GM23338 (cell line): ENCODE results near the gene PLOD2. TPM values are rescaled to one million over a fixed set of nuclear protein-coding genes. Genes with fewer than 3 reads are reported as not detected.

Source experiments
- ATAC-seq: fragments of 200-7000 bp; cut with Tn5 transposase; 3 replicates; pipeline ENCODE4 v1.9.1; 2020
- DNase-seq: peaks from one replicate; pipeline ENCODE4 v3.0.0-alpha.2; 2015; ENCODE audit warnings: low spot score
- H2AFZ ChIP-seq: fragments of 200-600 bp; sonication (generic); 2 replicates; pipeline ENCODE4 v1.8.0; 2016; ENCODE audit warnings: antibody characterized with exemption, mild to moderate bottlenecking, moderate library complexity
- H3F3A ChIP-seq: fragments of 200-600 bp; sonication (generic); replicated peaks from 2 replicates; pipeline ENCODE4 v1.8.0; 2017; ENCODE audit warnings: antibody characterized with exemption, mixed run types, low read depth
- H3K27ac ChIP-seq: fragments of 200-600 bp; sonication (generic); 2 replicates; pipeline ENCODE4 v1.6.1; 2016; ENCODE audit warnings: low read depth
- H3K27me3 ChIP-seq: fragments of 200-600 bp; sonication (generic); 2 replicates; pipeline ENCODE4 v1.8.0; 2016; ENCODE audit warnings: mild to moderate bottlenecking, mixed run types, moderate library complexity; ENCODE audit not compliant: insufficient read depth
- H3K36me3 ChIP-seq: fragments of 200-600 bp; sonication (generic); 2 replicates; pipeline ENCODE4 v1.8.0; 2016; ENCODE audit warnings: mild to moderate bottlenecking; ENCODE audit not compliant: insufficient read depth
- H3K4me1 ChIP-seq: fragments of 200-600 bp; sonication (generic); 2 replicates; pipeline ENCODE4 v1.8.0; 2016; ENCODE audit warnings: mild to moderate bottlenecking, moderate library complexity; ENCODE audit not compliant: insufficient read depth
- H3K4me2 ChIP-seq: fragments of 200-600 bp; sonication (generic); 2 replicates; pipeline ENCODE4 v1.7.1; 2017; ENCODE audit warnings: mixed run types
- H3K4me3 ChIP-seq: fragments of 200-600 bp; sonication (generic); 2 replicates; pipeline ENCODE4 v1.6.1; 2016; ENCODE audit warnings: mixed run types
- H3K79me2 ChIP-seq: fragments of 200-600 bp; sonication (generic); replicated peaks from 2 replicates; pipeline ENCODE4 v1.8.0; 2017; ENCODE audit warnings: mild to moderate bottlenecking; ENCODE audit not compliant: insufficient read depth
- H3K9me2 ChIP-seq: fragments of 200-600 bp; sonication (generic); 2 replicates; pipeline ENCODE4 v1.8.0; 2017; ENCODE audit not compliant: insufficient read depth
- H4K20me1 ChIP-seq: fragments of 200-600 bp; sonication (generic); replicated peaks from 2 replicates; pipeline ENCODE4 v1.8.0; 2017; ENCODE audit warnings: mild to moderate bottlenecking; ENCODE audit not compliant: insufficient read depth
- H3K27ac Mint-ChIP-seq: 2 replicates; pipeline ENCODE4 v1.8.0; 2020; ENCODE audit warnings: inconsistent platforms, mild to moderate bottlenecking, moderate library complexity, mixed read lengths
- H3K27me3 Mint-ChIP-seq: 3 replicates; pipeline ENCODE4 v1.8.0; 2022; ENCODE audit warnings: low read depth, mild to moderate bottlenecking, moderate library complexity, mixed read lengths, inconsistent platforms; ENCODE audit not compliant: insufficient read depth, poor library complexity
- H3K36me3 Mint-ChIP-seq: 3 replicates; pipeline ENCODE4 v1.8.0; 2021; ENCODE audit warnings: low read depth, mild to moderate bottlenecking, inconsistent platforms, moderate library complexity, mixed read lengths
- H3K4me1 Mint-ChIP-seq: 3 replicates; pipeline ENCODE4 v1.8.0; 2020; ENCODE audit warnings: mild to moderate bottlenecking, inconsistent platforms, mixed read lengths
- H3K4me3 Mint-ChIP-seq: 3 replicates; pipeline ENCODE4 v1.8.0; 2021; ENCODE audit warnings: moderate library complexity, mild to moderate bottlenecking, inconsistent platforms, mixed read lengths
- H3K9me3 Mint-ChIP-seq: 3 replicates; pipeline ENCODE4 v1.8.0; 2020; ENCODE audit warnings: moderate library complexity, mild to moderate bottlenecking, inconsistent platforms, mixed read lengths
- CREB1 ChIP-seq: fragments of 250-450 bp; sonication (Bioruptor Pico); IDR thresholded peaks from 2 replicates; pipeline ENCODE4 v1.5.0; 2020; ENCODE audit warnings: low read depth, mild to moderate bottlenecking, moderate library complexity
- EZH2 ChIP-seq: fragments of 200-600 bp; sonication (generic); IDR thresholded peaks from one replicate; pipeline ENCODE4 v1.8.0; 2017; ENCODE audit warnings: antibody characterized with exemption, mild to moderate bottlenecking, low read depth; ENCODE audit not compliant: unreplicated experiment
- EZH2phosphoT487 ChIP-seq: fragments of 200-600 bp; sonication (generic); IDR thresholded peaks from one replicate; pipeline ENCODE4 v1.8.1; 2018; ENCODE audit warnings: antibody characterized with exemption; ENCODE audit not compliant: unreplicated experiment
- JUNB ChIP-seq: IDR thresholded peaks from one replicate; pipeline ENCODE4 v1.6.1; 2016; ENCODE audit warnings: antibody characterized with exemption; ENCODE audit not compliant: unreplicated experiment
- NANOG ChIP-seq: IDR thresholded peaks from 2 replicates; pipeline ENCODE4 v1.6.1; 2016; ENCODE audit warnings: antibody characterized with exemption, borderline replicate concordance
- POLR2AphosphoS5 ChIP-seq: IDR thresholded peaks from 2 replicates; pipeline ENCODE4 v1.6.1; 2016; ENCODE audit warnings: antibody characterized with exemption, low read depth
- STAT1 ChIP-seq: IDR thresholded peaks from one replicate; pipeline ENCODE4 v1.6.1; 2016; ENCODE audit warnings: antibody characterized with exemption; ENCODE audit not compliant: unreplicated experiment
- ZNF114 ChIP-seq: fragments of 250-450 bp; sonication (Bioruptor Pico); IDR thresholded peaks from 2 replicates; pipeline ENCODE4 v1.5.0; 2020; ENCODE audit warnings: mild to moderate bottlenecking, moderate library complexity
- ZNF331 ChIP-seq: fragments of 250-450 bp; sonication (Bioruptor Pico); IDR thresholded peaks from 2 replicates; pipeline ENCODE4 v1.5.0; 2020; ENCODE audit warnings: low read depth, mild to moderate bottlenecking, moderate library complexity
- polyA plus RNA-seq: library from polyadenylated mRNA; unstranded; fragments of >200 nt; fragmentation: Nextera tagmentation; extraction: Ambion mirVana; gene quantifications from 2 replicates; pipeline ENCODE4 v1.2.1, GENCODE V29; 2016
- total RNA-seq: library from RNA; depleted of rRNA; stranded (reverse); fragments of >200 nt; shearing (Covaris generic); gene quantifications from 2 replicates; pipeline ENCODE4 v1.2.3, GENCODE V29; 2014
- TF ChIP-seq, protein P1 (sequence below): fragments of 250-450 bp; sonication (Bioruptor Pico); IDR thresholded peaks from 2 replicates; pipeline ENCODE4 v1.5.0; 2020; ENCODE audit warnings: mild to moderate bottlenecking, moderate library complexity
- TF ChIP-seq, protein P2 (sequence below), 2 experiments: fragments of 200-600 bp in 1 of 2; sonication (generic) in 1 of 2; conservative IDR thresholded peaks; 2 replicates each; pipeline versions ENCODE4 v1.5.1 to v1.6.1; 2016 to 2017; ENCODE audit warnings: antibody characterized with exemption in 2 of 2, low read depth in 2 of 2, mild to moderate bottlenecking in 2 of 2, moderate library complexity in 1 of 2
- TF ChIP-seq, protein P3 (sequence below): IDR thresholded peaks from one replicate; pipeline ENCODE4 v1.6.1; 2018; ENCODE audit warnings: antibody characterized with exemption; ENCODE audit not compliant: unreplicated experiment
- TF ChIP-seq, protein P4 (sequence below): IDR thresholded peaks from 2 replicates; pipeline ENCODE4 v1.6.1; 2016; ENCODE audit warnings: antibody characterized with exemption

The PLOD2 gene
- total and polyA plus RNA-seq, 2 experiments from 2014 or later = 26.7 to 30.5 TPM

DNA sequence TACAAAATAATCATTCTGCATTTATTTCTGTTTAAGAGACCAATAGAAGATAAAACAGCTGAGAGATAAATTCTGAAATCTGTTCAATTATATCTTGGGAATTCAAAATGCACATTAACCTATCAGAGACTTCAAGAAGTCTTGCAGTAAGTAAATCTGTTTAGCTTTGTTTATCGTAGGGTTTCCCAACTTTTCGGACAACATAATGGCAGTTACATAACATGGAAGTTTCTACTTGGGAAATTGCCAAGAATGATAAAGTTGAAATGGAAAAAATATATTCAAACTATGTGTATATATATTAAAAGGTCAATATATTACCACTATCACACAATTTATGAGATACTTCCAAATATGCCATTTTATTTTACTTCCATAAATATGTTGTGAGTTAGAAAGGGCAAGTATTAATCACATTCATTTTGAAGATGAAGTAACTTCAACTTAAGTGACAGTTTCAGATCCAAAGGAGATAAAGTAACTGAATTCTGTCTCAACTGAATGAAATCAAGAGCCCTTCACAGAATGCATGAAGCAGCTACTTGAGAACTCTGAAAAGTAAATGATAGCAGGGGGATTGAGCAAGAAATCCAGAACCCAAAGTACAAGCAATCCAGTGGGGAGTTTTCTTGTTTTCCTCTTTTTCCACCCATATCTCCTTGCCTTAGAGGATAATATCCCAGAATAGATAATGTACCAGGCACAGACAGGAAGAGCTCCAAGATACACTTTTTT is 108.8 kb downstream of the PLOD2 start:
- Histone ChIP-seq H3F3A (no peaks in the 10 kb centered on the region), H3K27ac (no peak overlapping the region), H2AFZ (no peak overlapping the region), H3K4me3 (no peak overlapping the region), H3K36me3 (no peaks in the 10 kb centered on the region), H3K9me2 (no peaks in the 10 kb centered on the region), H3K79me2 (no peaks in the 10 kb centered on the region), H4K20me1 (no peaks in the 10 kb centered on the region), H3K27me3 (no peaks in the 10 kb centered on the region), H3K4me2 (no peak overlapping the region), H3K4me1 (no peaks in the 10 kb centered on the region)
- no peak overlapping the region for H3K27ac Mint-ChIP-seq
- H3K4me3 Mint-ChIP-seq = no peak overlapping the region
- peaks cover 2% of the 10 kb centered on the region for H3K27me3 Mint-ChIP-seq
- DNase-seq (no peak), ATAC-seq (no peak)
- no peaks in the 10 kb centered on the region for H3K36me3 Mint-ChIP-seq
- TF ChIP-seq, protein P1, sequence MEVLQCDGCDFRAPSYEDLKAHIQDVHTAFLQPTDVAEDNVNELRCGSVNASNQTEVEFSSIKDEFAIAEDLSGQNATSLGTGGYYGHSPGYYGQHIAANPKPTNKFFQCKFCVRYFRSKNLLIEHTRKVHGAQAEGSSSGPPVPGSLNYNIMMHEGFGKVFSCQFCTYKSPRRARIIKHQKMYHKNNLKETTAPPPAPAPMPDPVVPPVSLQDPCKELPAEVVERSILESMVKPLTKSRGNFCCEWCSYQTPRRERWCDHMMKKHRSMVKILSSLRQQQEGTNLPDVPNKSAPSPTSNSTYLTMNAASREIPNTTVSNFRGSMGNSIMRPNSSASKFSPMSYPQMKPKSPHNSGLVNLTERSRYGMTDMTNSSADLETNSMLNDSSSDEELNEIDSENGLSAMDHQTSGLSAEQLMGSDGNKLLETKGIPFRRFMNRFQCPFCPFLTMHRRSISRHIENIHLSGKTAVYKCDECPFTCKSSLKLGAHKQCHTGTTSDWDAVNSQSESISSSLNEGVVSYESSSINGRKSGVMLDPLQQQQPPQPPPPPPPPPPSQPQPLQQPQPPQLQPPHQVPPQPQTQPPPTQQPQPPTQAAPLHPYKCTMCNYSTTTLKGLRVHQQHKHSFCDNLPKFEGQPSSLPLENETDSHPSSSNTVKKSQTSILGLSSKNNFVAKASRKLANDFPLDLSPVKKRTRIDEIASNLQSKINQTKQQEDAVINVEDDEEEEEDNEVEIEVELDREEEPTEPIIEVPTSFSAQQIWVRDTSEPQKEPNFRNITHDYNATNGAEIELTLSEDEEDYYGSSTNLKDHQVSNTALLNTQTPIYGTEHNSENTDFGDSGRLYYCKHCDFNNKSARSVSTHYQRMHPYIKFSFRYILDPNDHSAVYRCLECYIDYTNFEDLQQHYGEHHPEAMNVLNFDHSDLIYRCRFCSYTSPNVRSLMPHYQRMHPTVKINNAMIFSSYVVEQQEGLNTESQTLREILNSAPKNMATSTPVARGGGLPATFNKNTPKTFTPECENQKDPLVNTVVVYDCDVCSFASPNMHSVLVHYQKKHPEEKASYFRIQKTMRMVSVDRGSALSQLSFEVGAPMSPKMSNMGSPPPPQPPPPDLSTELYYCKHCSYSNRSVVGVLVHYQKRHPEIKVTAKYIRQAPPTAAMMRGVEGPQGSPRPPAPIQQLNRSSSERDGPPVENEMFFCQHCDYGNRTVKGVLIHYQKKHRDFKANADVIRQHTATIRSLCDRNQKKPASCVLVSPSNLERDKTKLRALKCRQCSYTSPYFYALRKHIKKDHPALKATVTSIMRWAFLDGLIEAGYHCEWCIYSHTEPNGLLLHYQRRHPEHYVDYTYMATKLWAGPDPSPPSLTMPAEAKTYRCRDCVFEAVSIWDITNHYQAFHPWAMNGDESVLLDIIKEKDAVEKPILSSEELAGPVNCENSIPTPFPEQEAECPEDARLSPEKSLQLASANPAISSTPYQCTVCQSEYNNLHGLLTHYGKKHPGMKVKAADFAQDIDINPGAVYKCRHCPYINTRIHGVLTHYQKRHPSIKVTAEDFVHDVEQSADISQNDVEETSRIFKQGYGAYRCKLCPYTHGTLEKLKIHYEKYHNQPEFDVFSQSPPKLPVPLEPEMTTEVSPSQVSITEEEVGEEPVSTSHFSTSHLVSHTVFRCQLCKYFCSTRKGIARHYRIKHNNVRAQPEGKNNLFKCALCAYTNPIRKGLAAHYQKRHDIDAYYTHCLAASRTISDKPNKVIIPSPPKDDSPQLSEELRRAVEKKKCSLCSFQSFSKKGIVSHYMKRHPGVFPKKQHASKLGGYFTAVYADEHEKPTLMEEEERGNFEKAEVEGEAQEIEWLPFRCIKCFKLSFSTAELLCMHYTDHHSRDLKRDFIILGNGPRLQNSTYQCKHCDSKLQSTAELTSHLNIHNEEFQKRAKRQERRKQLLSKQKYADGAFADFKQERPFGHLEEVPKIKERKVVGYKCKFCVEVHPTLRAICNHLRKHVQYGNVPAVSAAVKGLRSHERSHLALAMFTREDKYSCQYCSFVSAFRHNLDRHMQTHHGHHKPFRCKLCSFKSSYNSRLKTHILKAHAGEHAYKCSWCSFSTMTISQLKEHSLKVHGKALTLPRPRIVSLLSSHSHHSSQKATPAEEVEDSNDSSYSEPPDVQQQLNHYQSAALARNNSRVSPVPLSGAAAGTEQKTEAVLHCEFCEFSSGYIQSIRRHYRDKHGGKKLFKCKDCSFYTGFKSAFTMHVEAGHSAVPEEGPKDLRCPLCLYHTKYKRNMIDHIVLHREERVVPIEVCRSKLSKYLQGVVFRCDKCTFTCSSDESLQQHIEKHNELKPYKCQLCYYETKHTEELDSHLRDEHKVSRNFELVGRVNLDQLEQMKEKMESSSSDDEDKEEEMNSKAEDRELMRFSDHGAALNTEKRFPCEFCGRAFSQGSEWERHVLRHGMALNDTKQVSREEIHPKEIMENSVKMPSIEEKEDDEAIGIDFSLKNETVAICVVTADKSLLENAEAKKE = no peak
- TF ChIP-seq, protein P2, sequence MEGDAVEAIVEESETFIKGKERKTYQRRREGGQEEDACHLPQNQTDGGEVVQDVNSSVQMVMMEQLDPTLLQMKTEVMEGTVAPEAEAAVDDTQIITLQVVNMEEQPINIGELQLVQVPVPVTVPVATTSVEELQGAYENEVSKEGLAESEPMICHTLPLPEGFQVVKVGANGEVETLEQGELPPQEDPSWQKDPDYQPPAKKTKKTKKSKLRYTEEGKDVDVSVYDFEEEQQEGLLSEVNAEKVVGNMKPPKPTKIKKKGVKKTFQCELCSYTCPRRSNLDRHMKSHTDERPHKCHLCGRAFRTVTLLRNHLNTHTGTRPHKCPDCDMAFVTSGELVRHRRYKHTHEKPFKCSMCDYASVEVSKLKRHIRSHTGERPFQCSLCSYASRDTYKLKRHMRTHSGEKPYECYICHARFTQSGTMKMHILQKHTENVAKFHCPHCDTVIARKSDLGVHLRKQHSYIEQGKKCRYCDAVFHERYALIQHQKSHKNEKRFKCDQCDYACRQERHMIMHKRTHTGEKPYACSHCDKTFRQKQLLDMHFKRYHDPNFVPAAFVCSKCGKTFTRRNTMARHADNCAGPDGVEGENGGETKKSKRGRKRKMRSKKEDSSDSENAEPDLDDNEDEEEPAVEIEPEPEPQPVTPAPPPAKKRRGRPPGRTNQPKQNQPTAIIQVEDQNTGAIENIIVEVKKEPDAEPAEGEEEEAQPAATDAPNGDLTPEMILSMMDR (conservative IDR thresholded peaks at IDR 0.05; ENCODE audit: low read depth in 2 of 2) = no peak
- TF ChIP-seq, protein P3, sequence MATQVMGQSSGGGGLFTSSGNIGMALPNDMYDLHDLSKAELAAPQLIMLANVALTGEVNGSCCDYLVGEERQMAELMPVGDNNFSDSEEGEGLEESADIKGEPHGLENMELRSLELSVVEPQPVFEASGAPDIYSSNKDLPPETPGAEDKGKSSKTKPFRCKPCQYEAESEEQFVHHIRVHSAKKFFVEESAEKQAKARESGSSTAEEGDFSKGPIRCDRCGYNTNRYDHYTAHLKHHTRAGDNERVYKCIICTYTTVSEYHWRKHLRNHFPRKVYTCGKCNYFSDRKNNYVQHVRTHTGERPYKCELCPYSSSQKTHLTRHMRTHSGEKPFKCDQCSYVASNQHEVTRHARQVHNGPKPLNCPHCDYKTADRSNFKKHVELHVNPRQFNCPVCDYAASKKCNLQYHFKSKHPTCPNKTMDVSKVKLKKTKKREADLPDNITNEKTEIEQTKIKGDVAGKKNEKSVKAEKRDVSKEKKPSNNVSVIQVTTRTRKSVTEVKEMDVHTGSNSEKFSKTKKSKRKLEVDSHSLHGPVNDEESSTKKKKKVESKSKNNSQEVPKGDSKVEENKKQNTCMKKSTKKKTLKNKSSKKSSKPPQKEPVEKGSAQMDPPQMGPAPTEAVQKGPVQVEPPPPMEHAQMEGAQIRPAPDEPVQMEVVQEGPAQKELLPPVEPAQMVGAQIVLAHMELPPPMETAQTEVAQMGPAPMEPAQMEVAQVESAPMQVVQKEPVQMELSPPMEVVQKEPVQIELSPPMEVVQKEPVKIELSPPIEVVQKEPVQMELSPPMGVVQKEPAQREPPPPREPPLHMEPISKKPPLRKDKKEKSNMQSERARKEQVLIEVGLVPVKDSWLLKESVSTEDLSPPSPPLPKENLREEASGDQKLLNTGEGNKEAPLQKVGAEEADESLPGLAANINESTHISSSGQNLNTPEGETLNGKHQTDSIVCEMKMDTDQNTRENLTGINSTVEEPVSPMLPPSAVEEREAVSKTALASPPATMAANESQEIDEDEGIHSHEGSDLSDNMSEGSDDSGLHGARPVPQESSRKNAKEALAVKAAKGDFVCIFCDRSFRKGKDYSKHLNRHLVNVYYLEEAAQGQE = no peak
- no peak for TF ChIP-seq STAT1
- TF ChIP-seq ZNF114 = no peak
- no peak for TF ChIP-seq NANOG
- TF ChIP-seq ZNF331 (CRISPR knock-in tag) = no peak
- TF ChIP-seq, protein P4, sequence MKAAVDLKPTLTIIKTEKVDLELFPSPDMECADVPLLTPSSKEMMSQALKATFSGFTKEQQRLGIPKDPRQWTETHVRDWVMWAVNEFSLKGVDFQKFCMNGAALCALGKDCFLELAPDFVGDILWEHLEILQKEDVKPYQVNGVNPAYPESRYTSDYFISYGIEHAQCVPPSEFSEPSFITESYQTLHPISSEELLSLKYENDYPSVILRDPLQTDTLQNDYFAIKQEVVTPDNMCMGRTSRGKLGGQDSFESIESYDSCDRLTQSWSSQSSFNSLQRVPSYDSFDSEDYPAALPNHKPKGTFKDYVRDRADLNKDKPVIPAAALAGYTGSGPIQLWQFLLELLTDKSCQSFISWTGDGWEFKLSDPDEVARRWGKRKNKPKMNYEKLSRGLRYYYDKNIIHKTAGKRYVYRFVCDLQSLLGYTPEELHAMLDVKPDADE = no peak
- no peak for TF ChIP-seq EZH2phosphoT487
- TF ChIP-seq JUNB = no peak
- TF ChIP-seq POLR2AphosphoS5 = no peak
- TF ChIP-seq CREB1 (CRISPR knock-in tag) = no peak
- no peak for TF ChIP-seq EZH2
- H3K9me3 Mint-ChIP-seq = no peaks in the 10 kb centered on the region
- H3K4me1 Mint-ChIP-seq = peaks cover 5% of the 10 kb centered on the region; the same call in 1 of the 3 replicates
